GM19324 (cell line): ENCODE measurements around the gene OPN3.

Source experiments
- ATAC-seq: cut with Tn5 transposase; IDR thresholded peaks from one replicate; pipeline ENCODE4 v1.9.1; 2021; ENCODE audit warnings: mild to moderate bottlenecking, moderate library complexity; ENCODE audit not compliant: unreplicated experiment, low FRiP score

The OPN3 gene

GRCh38 chr1:241548008-241548407 lies 92.2 kb downstream of the OPN3 start:
- no peak for ATAC-seq
